NCI-H526 treated with DMSO at 0.1 percent for 48 hours (cell line): Measurements from ENCODE around the gene ZDHHC4.
"Not testable (repeated sequence)": the region's sequence is repeated elsewhere in the genome, so short reads cannot be mapped to it uniquely, and the experiment has no call there.

Experiments used
- DNase-seq: peaks from one replicate; lab custom pipeline; 2025; lab: John Stamatoyannopoulos, UW

The ZDHHC4 gene

DNA sequence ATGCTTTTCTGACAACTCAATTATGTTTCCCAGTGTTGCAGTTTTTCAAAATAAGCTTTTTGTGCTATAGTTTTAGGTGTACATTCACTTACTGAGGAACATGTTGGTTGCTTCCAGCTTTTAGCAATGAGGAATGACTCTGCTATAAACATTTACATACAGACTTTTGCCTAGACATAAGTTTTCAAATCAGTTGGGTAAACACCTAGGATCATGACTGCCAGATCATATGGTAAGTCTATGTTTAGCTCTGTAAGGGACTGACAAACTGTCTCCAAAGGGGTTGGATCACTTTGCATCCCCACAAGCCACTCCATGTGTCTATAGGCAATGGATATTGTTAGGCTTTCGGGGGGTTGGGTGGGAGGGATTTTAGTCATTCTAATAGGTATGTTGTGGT, 15.1 kb upstream of the ZDHHC4 start:
- DNase-seq, result no peak

DNA sequence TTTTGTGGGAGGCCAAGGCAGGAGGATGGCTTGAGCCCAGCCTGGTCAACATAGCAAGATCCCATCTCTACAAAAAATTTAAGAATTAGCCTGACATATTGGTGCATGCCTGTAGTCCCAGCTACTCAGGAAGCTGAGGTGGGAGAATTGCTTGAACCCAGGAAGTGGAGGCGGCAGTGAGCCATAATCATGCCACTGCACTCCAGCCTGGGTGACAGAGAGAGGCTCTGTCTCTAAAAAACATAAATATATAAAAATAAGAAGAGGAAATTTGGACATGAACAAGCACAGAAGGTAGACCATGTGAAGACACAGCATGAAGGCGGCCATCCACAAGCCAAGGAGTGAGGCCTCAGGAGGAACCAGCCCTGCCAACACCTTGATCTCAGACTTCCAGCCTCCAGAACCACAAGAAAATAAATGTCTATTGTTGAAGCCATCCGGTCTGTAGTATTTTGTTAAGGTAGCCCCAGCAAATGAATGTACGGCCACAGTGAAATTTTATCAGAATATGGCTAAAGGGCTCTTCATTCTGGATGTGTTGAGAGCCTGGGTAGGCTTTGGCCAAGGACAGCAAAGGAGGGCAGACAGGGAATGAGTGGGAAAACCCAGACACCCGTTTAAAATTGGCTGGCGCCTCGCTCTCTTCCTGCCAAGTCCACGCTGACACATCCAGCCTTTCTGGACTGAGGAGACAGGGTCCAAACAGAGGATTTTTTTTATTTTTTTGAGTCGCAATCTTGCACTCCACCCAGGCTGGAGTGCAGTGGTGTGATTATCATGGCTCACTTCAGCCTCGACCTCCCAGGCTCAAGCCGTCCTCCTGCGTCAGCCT, 13.1 kb upstream of the ZDHHC4 start:
- DNase-seq, result no peak

DNA sequence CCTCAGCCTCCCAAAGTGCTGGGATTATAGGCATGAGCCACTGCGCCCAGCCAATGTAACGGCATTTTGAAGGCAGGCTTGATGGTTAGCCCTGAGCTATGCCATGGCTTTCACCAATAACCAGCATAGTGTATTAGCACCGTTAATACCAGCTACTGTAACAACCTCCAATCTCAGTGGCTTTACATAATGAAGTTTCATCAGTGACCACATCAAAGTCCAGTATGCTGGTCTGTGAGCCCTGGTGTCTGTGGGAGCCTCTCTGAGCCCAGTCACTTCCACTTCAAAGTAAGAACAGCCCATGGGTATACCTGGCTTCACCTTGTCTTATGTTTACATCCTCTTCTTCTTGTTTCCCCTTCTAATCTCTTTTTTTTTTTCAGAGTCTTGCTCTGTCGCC, 11.6 kb upstream of the ZDHHC4 start:
- no peak for DNase-seq

DNA sequence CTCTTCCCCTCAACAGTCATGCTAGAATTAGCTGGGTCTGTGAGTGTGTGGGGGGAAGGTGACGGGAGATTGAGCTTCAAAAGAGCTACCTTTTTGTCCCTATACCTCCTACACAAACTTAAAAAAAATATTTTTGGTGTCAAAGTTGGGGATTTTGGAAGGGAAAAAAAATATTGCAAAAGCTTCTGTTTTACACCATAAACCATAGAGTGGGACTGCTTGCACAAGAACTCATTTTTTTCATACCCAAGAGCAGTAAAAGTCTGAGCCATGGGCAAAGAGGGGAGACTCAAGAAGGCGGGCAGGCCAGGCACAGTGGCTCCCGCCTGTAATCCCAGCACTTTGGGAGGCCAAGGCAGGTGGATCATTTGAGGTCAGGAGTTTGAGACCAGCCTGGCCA, 9.4 kb upstream of the ZDHHC4 start:
- DNase-seq, result no peak

DNA sequence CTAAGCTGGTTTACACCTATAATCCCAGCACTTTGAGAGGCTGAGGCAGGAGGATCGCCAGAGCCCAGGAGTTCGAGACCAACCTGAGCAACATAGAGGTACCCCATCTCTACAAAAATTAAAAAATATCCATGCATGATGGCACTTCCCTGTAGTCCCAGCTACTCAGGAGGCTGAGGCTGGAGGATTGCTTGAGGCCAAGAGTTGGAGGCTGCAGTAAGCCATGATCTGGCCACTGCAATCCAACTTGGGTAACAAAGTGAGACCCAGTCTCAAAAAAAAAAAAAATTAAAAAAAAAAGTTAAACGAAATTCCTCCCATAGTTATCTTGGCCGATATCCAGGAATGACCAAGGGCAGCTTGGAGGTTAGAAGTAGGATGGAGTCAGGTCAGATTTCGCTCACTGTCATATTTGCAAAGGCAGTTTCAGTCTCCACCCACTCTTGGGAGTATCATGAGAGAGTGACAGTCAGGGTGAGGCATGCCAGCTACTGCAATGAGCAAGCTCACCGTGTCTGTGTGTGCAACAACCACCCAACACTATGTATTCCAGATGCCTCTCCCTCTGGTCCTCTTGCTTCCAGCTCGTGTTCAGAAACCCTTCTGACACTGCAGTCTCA, 6.0 kb upstream of the ZDHHC4 start:
- no peak for DNase-seq

DNA sequence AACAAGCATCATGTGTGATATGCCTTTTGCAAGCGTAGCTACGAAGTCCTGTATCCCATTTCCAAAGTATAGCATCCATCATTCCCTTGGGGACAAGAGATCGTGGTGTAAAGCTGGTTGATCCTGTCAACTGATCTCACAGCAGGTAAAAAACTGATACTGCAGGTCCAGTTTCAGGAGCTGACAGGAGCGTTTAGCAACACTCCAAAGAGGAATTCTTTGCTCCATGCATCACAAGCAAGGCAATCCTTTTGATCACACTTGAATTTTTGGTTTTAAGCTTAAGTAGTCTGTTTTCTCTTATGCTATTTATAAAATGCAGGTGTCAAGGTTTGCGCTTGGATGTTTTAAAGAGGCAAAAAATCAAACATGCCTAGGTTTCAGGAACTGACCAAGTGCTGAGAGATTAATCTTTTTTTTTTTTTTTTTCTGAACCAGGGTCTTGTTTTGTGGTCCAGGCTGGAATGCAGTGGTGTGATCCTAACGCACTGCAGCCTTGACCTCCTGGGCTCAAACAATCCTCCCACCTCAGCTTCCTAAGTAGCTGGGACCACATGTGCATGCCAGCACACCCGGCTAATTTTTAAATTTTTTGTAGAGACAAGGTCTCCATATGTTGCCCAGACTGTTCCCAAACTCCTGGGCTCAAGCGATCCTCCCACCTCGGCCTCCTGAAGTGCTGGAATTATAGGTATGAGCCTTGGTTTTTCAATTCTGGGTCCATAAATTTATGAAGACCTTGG, 1.8 kb upstream of the ZDHHC4 start:
- DNase-seq, result no peak

DNA sequence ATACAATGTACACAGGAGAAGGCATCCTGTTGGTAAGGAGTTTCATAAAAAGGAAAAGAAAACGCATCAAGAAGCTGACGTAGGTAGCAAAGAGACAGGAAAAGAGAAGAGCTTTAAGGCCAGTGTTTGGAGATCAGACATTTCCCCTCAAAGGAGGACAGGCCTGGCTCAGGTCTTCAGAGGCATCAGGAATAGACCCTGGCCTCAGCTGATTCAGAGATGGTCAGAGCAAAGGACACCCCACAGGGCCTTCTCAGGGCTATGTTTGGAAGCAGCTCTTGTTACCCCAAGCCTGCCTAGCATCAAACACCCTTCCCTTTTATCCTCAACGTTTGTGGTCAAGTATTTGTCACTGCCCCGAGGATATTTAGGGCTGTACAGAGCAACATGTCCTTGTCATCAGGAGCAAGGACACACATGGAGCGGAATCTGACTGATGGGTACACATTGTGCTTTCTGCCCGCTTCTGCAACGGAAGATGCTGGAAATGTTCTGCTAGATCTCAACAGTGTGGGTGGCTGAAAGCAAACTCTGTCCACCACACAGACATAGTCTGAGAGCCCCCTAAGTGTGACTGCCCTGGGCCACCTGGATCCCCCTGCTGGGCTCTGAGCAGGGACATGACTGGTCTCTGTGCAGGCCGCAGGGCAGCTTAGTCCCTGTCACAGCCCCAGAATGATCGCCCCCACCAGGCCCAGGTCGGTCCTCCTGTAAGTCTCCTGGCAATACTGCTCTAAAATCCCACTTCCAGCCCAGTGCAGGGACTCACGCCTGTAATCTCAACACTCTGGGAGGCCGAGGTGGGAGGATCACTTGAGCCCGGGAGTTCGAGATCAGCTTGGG, 1.0 kb upstream of the ZDHHC4 start:
- no peak for DNase-seq

DNA sequence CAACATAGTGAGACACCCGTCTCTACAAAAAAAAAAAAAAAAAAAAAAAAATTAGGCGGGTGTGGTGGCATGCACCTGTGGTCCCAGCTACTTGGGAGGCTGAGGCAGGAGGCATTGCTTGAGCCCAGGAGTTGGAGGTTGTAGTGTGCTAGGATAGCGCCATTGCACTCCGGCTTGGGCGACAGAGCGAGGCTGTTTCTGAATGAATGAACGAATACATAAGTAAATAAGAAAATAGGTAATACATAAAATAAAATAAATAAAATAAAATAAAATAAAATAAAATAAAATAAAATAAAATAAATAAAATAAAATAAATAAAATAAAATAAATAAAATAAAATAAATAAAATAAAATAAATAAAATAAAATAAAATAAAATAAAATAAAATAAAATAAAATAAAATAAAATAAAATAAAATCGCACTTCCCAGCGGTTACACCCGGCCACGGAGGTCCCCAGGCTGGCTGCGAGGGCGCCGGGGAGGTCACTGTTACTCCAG, 336 bp upstream of the ZDHHC4 start:
- not testable (repeated sequence) for DNase-seq

DNA sequence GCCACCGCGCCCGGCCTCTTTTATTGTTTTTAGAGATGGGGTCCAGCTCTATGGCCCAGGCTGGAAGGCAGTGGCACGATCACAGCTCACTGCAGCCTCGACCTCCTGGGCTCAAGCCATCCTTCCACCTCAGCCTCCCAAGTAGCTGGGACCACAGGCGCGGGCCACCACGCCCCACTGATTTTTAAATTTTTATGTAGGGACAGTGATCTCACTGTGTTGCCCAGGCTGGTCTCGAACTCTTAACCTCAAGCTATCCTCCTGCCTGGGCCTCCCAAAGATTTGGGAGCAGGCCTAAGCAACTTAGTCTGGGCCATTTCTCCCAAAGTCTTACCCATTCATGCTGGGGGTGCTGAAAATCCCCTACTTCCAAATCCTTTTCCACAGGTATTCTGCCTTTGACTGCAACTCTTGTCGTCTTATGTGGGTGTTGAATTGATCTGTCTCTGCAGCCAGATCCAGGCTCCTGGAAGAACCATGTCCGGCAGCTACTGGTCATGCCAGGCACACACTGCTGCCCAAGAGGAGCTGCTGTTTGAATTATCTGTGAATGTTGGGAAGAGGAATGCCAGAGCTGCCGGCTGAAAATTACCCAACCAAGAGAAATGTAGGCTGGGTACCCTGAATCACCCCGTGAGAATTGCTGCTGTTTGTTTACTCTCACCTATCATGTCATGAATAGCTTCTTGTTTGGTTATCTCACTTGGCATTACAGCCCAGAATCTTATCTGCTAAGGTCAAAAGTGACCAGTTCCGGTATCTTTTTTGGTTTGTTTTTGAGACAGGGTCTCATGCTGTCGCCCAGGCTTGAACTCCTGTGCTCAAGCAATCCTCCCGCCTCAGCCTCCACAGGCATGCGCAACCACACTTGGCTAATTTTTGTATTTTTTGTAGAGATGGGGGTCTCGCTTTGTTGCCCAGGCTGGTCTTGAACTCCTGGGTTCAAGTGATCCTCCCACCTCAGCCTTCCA, 1.1 kb downstream of the ZDHHC4 start:
- DNase-seq, result no peak

DNA sequence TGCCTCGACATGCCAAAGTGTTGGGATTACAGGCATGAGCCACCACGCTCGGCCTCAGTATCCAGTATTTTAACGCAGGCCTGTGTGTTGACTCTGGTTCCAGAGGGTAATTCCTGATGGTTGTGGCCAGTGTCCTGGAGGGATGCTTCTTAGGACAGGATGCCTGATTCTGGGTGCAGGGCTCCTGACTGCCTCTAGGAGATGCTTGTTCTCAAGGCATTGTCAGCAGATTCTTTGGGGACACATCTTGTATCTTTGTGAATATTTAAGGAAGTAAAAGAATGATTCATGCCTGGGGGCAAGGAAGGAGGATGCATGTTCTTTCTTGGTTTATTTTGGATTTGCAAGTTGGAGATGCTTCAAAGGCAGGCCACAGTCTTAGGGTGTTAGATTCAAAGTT, 2.2 kb downstream of the ZDHHC4 start:
- no peak for DNase-seq

DNA sequence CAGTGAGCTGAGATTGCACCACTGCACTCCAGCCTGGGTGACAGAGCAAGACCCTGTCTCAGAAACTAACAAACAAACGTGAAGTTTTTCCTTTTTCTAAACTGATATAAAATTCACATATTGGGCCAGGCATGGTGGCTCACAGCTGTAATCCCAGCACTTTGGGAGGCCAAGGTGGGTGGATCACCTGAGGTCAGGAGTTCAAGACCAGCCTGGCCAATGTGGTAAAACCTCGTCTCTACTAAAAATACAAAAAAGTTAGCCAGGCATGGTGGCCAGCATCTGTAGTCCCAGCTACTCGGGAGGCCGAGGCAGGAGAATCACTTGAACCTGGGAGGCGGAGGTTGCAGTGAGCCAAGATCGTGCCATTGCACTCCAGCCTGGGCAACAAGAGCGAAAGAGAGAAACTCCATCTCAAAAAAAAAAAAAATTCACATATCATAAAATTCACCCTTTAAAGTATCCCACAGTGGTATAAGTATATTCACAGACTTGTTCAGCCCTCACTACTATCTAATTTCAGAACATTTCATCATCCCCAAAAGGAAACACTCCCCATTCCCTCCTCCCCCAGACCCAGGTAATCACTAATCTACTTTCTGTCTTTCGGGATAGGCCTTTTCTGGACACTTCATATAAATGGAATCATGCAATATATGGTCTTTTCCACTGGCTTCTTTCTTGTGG, 8.6 kb downstream of the ZDHHC4 start:
- DNase-seq, result not testable (repeated sequence)

DNA sequence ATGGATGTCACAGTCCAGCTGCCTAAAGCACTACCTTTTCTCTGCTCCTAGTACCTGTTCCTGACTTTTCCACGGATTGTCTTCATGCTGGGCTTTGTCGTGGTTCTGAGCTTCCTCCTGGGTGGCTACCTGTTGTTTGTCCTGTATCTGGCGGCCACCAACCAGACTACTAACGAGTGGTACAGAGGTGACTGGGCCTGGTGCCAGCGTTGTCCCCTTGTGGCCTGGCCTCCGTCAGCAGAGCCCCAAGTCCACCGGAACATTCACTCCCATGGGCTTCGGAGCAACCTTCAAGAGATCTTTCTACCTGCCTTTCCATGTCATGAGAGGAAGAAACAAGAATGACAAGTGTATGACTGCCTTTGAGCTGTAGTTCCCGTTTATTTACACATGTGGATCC, 11.3 kb downstream of the ZDHHC4 start:
- no peak for DNase-seq

DNA sequence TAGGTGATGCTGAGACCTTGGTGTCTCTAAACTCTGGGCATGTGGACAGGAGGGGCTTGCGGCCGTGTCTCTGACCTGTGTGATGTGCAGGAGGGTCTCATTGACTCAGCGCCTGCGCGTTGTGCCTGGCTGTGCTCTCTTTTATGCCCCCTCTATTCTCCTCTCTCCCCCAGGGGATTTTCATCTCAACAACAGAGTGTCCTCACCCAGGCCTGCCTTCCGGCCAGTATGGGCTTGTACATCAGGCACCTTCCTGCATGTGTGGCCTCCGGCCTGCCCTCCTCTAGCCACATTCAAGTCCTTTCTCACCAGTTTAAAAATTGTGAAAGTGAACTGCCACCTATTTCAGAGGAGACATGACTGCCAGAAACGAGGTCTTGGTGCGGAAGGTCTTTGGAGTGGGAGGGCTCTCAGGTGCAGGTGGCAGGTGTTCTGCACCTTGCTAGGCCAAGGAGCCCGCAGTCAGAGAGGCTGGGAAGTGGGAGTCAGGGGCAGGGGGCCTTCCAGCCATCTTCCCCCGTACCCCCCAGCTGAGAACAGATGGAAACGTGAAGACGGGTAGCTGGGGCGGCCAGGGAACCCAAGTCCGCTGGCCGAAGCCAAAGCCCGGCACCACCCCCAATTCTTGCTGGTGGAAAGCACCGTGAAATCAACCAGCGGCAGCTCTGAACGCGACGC, 12.0 kb downstream of the ZDHHC4 start:
- DNase-seq, result no peak

DNA sequence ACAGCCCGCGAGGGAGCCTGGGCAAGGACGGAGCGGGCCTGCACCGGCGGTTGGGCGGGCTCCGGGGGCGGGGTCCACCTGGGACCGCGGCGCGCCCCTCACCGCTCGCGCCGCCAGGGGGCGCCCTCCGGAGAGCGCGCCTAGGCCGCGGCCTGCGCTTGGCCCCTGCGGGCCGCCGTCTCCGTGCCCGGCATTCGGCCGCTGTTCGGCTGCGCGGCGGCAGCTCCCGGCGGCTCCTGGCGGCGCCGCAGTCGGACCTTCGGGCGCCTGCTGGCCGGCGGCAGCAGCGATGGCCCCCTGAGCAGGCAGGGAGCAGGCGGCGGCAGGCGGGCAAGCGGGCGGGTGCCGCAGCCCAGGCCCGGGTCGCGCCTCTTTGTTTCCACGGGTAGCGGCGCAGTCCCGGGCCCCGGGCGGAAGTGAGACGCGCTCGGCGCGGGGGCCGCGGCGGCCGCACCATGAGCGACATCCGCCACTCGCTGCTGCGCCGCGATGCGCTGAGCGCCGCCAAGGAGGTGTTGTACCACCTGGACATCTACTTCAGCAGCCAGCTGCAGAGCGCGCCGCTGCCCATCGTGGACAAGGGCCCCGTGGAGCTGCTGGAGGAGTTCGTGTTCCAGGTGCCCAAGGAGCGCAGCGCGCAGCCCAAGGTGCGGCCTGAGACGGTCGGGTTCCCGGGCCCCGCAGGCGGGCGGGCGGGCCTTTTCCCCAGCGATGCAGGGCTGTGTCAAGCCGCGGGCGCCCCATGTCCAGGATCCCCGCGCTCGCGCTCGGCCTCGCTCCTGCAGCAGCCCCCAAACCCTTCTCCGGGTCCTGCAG, 12.8 kb downstream of the ZDHHC4 start, which contains the start of gene INTS15:
TSS of gene INTS15 (plus strand) at position 193 of the 816 bp plus-strand sequence. CDS start at position 456, 263 bp downstream.
- peak; percentile 49 for DNase-seq

DNA sequence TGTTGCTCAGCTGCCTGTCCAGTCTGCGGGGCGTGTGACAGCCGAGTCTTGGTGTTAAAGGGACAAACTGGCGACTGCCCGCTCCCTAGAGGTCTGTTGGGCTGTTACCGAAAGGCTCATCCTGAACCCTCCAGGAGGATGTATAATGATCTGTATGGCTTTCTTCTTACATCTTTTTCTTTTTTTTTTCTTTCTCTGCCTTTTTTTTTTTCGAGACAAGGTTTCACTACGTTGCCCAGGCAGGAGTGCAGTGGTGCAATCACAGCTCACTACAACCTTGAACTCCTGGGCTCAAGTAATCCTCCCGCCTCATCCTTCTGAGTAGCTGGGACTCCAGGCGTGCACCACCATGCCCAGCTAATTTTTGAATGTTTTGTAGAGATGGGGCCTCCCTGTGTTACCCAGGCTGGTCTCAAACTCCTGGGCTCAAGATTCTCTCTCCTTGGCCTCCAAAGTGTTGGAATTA, 13.4 kb downstream of the ZDHHC4 start:
- no peak for DNase-seq

DNA sequence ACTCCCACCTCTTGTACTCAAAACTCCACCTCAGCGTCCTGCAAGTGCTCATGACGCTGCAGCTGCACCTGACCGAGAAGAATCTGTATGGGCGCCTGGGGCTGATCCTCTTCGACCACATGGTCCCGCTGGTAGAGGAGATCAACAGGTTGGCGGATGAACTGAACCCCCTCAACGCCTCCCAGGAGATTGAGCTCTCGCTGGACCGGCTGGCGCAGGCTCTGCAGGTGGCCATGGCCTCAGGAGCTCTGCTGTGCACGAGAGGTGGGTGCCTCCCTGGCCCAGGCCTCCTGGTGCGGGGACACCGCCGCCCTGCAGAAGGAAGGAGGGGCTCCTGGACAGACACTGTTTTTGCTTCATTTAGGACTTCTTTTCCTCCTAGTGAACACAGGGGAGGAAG, 22.8 kb downstream of the ZDHHC4 start:
- no peak for DNase-seq

DNA sequence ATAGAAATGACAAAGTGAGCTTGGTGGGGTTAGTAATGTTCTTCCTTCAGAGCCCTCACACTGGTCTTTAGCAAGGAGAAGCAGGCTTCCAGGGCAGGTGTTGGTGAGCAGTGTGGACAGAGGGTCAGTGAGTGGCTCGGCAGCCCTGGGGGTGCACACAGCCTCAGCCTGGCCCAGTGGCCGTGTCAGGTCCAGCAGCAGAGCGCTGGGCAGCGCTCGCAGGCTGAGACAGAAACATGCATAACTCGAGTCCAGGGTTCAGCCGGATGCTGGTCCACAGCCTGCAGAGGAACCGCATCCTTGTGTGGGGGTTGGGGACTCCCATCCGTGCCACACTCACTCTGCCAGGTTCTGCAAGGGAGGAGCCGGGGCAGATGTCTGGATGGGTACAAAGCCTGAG, 27.2 kb downstream of the ZDHHC4 start:
- no peak for DNase-seq

DNA sequence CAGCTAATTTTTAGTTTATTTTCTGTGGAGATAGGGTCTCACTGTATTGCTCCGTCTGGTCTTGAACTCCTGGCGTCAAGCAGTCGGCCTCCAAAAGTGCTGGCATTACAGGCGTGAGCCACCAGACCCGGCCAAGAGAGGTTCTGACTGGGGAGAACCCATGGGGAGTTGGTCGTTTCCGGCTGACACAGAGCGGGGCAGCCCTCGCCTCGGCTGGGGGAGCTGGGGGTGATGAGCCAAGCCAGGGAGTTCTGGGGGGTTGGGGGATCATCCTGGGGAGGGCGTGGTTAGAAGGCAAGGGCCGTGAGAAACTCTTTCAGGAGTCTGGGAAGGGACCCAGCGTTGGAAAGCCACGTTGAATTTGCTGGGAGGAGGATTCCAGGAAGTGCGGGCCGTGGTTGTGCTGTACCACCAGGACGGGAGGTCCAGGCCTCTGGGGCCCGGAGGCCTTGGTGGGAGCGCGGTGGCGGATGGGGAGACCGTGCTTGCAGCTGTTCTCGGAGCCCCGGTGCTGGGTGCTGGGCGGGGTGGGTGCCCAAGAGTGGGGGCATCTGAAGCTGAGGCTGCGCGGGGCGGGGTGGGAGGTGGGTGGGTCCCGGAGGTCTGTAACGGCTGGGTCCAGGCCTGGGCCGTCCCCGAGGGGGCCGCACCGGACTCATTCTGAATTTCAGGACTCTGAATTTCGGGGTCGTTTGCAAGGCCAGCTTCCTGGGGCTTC, 29.8 kb downstream of the ZDHHC4 start:
- DNase-seq, result no peak
